SU-DHL-6 (cell line): ENCODE results near the gene RNU6-7.

ENCODE experiments used
- EZH2phosphoT487 ChIP-seq: fragments of 200-600 bp; sonication (generic), shearing (Covaris generic); conservative IDR thresholded peaks from 2 replicates; pipeline ENCODE4 v1.6.1; 2018; ENCODE audit warnings: mild to moderate bottlenecking, antibody characterized with exemption, low read length, moderate library complexity, mixed read lengths
- TF ChIP-seq, protein P1 (sequence below): fragments of 200-600 bp; sonication (generic); IDR thresholded peaks from one replicate; pipeline ENCODE4 v1.5.1; 2017; ENCODE audit warnings: antibody characterized with exemption, mild to moderate bottlenecking, low read length, moderate library complexity; ENCODE audit not compliant: insufficient read depth, poor library complexity, severe bottlenecking

DNA sequence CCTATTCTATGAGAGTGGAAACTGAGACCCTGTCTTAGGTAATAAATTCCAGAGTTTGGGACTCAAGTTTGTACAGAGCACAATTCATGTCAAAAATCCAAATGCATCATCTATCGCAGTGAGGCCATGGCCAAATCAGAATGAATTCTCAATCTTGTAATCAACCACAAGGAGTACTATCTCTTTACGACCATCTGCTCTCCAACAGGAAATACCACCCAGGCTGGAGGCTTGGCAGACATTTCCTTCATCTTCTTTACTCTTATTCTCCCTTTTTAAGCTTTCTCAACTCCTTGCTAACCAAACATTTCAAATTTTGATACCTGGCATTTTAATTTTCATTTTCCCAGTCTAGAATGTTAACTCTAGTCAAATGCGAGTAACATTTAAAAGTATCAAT lies 32.7 kb upstream of the RNU6-7 start:
- TF ChIP-seq, protein P1, sequence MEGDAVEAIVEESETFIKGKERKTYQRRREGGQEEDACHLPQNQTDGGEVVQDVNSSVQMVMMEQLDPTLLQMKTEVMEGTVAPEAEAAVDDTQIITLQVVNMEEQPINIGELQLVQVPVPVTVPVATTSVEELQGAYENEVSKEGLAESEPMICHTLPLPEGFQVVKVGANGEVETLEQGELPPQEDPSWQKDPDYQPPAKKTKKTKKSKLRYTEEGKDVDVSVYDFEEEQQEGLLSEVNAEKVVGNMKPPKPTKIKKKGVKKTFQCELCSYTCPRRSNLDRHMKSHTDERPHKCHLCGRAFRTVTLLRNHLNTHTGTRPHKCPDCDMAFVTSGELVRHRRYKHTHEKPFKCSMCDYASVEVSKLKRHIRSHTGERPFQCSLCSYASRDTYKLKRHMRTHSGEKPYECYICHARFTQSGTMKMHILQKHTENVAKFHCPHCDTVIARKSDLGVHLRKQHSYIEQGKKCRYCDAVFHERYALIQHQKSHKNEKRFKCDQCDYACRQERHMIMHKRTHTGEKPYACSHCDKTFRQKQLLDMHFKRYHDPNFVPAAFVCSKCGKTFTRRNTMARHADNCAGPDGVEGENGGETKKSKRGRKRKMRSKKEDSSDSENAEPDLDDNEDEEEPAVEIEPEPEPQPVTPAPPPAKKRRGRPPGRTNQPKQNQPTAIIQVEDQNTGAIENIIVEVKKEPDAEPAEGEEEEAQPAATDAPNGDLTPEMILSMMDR: no peak
- no peak for TF ChIP-seq EZH2phosphoT487
